Measurements from ENCODE around the gene TTLL1.

- no peak for TF ChIP-seq CTCF (IDR thresholded peaks at IDR 0.05; ENCODE audit: borderline replicate concordance, extremely low read depth, low read length, poor library complexity, severe bottlenecking)
- TF ChIP-seq EZH2 (IDR thresholded peaks at IDR 0.05; ENCODE audit: borderline replicate concordance, low read depth, low read length, severe bottlenecking) = no peak
Observed at GRCh38 chr22:43011079-43011478, 78.1 kb downstream of the TTLL1 start.
